Upper lobe of left lung (tissue), 4 donors: ENCODE measurements around the gene CYP3A4.

Experiments
- CTCF ChIP-seq, 6 experiments: fragments of 450-650 bp in 4 of 6; fragments of 200-600 bp in 2 of 6; sonication (generic) in 2 of 6; IDR thresholded peaks; one replicate each; pipeline ENCODE4 v1.5.1; 2016 to 2019; ENCODE audit warnings: antibody characterized with exemption in 6 of 6
- POLR2A ChIP-seq, 4 donors: fragments of 450-650 bp; IDR thresholded peaks; one replicate each; pipeline ENCODE4 v1.5.1; 2016 to 2017; ENCODE audit warnings: antibody characterized with exemption in 4 of 4, mild to moderate bottlenecking in 2 of 4
- POLR2AphosphoS5 ChIP-seq, 2 donors: sonication (generic); formaldehyde crosslinking; IDR thresholded peaks; one replicate each; pipeline ENCODE4 v1.5.1; 2017; ENCODE audit warnings: antibody characterized with exemption in 2 of 2

- no peak for TF ChIP-seq CTCF (IDR thresholded peaks at IDR 0.05)
- no peak for TF ChIP-seq POLR2A (IDR thresholded peaks at IDR 0.05)
- no peak for TF ChIP-seq POLR2AphosphoS5 (IDR thresholded peaks at IDR 0.05)
Observed at GRCh38 chr7:99741441-99741795, 42.6 kb downstream of the CYP3A4 start.
